Testis (tissue), 2 donors: ENCODE measurements around the gene DNAJC4.

ENCODE experiments used
- CTCF ChIP-seq, 3 experiments: fragments of 450-650 bp in 2 of 3; fragments of 200-600 bp in 1 of 3; sonication (generic) in 1 of 3; IDR thresholded peaks; one replicate each; pipeline ENCODE4 v1.5.1; 2016 to 2019; ENCODE audit warnings: antibody characterized with exemption in 3 of 3, mild to moderate bottlenecking in 2 of 3, moderate library complexity in 1 of 3
- POLR2A ChIP-seq: fragments of 450-650 bp; IDR thresholded peaks from one replicate; pipeline ENCODE4 v1.6.1; 2017; ENCODE audit warnings: antibody characterized with exemption, mild to moderate bottlenecking, moderate library complexity

GRCh38 chr11:64241491-64242374, 11.4 kb downstream of the DNAJC4 start:
- TF ChIP-seq CTCF (IDR thresholded peaks at IDR 0.05) (no peak), POLR2A (no peak)
